Panc1 (cell line): ENCODE results near the gene TMCO4.

Experiments
- POLR2AphosphoS5 ChIP-seq: IDR thresholded peaks from 2 replicates; pipeline ENCODE4 v1.6.1; 2012; ENCODE audit warnings: mild to moderate bottlenecking, low read depth, low read length, moderate library complexity
- SIN3A ChIP-seq: IDR thresholded peaks from 2 replicates; pipeline ENCODE4 v1.6.1; 2012; ENCODE audit warnings: low read depth, mild to moderate bottlenecking, low read length, moderate library complexity, borderline replicate concordance; ENCODE audit not compliant: insufficient read depth
- TF ChIP-seq, protein P1 (sequence below): fragments of 450-650 bp; IDR thresholded peaks from 2 replicates; pipeline ENCODE4 v1.5.1; 2017; ENCODE audit warnings: mild to moderate bottlenecking
- TF ChIP-seq, protein P2 (sequence below), 2 experiments: IDR thresholded peaks; 2 replicates each; pipeline ENCODE4 v1.6.1; 2011 to 2012; ENCODE audit warnings: low read depth in 2 of 2, control low read depth in 1 of 2, low read length in 1 of 2, mild to moderate bottlenecking in 1 of 2, moderate library complexity in 1 of 2; ENCODE audit not compliant: insufficient read depth in 1 of 2

DNA sequence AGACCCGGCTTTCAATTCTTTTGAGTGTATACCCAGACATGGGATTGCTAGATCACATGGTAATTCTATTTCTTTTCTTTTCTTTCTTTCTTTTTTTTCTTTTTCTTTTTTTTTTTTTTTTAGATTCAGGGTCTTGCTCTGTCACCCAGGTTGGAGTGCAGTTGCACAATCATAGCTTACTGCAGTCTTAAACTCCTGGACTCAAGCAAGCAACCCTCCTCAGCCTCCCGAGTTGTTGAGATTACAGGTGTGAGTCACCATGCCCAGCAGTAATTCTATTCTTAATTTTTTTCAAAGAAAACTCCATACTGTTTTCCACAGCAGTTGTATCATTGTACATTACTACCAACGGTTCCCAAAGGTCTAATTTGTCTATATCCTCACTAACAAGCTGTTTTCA lies 28.8 kb upstream of the TMCO4 start:
- TF ChIP-seq, protein P1, sequence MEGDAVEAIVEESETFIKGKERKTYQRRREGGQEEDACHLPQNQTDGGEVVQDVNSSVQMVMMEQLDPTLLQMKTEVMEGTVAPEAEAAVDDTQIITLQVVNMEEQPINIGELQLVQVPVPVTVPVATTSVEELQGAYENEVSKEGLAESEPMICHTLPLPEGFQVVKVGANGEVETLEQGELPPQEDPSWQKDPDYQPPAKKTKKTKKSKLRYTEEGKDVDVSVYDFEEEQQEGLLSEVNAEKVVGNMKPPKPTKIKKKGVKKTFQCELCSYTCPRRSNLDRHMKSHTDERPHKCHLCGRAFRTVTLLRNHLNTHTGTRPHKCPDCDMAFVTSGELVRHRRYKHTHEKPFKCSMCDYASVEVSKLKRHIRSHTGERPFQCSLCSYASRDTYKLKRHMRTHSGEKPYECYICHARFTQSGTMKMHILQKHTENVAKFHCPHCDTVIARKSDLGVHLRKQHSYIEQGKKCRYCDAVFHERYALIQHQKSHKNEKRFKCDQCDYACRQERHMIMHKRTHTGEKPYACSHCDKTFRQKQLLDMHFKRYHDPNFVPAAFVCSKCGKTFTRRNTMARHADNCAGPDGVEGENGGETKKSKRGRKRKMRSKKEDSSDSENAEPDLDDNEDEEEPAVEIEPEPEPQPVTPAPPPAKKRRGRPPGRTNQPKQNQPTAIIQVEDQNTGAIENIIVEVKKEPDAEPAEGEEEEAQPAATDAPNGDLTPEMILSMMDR = no peak
- TF ChIP-seq, protein P2, sequence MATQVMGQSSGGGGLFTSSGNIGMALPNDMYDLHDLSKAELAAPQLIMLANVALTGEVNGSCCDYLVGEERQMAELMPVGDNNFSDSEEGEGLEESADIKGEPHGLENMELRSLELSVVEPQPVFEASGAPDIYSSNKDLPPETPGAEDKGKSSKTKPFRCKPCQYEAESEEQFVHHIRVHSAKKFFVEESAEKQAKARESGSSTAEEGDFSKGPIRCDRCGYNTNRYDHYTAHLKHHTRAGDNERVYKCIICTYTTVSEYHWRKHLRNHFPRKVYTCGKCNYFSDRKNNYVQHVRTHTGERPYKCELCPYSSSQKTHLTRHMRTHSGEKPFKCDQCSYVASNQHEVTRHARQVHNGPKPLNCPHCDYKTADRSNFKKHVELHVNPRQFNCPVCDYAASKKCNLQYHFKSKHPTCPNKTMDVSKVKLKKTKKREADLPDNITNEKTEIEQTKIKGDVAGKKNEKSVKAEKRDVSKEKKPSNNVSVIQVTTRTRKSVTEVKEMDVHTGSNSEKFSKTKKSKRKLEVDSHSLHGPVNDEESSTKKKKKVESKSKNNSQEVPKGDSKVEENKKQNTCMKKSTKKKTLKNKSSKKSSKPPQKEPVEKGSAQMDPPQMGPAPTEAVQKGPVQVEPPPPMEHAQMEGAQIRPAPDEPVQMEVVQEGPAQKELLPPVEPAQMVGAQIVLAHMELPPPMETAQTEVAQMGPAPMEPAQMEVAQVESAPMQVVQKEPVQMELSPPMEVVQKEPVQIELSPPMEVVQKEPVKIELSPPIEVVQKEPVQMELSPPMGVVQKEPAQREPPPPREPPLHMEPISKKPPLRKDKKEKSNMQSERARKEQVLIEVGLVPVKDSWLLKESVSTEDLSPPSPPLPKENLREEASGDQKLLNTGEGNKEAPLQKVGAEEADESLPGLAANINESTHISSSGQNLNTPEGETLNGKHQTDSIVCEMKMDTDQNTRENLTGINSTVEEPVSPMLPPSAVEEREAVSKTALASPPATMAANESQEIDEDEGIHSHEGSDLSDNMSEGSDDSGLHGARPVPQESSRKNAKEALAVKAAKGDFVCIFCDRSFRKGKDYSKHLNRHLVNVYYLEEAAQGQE (IDR thresholded peaks at IDR 0.05; ENCODE audit: insufficient read depth in 1 of 2, low read depth in 2 of 2, low read length in 1 of 2) = no peak
- TF ChIP-seq SIN3A (no peak), POLR2AphosphoS5 (no peak)
